C4-2B (cell line): ENCODE measurements around the gene COL4A2.

Experiments
- H3K27ac ChIP-seq: fragments of 450-650 bp; 2 replicates; pipeline ENCODE4 v1.5.1; 2017
- ZFX ChIP-seq: fragments of 450-650 bp; IDR thresholded peaks from 2 replicates; pipeline ENCODE4 v1.6.1; 2017
- TF ChIP-seq, protein P1 (sequence below): fragments of 450-650 bp; conservative IDR thresholded peaks from 2 replicates; pipeline ENCODE4 v1.5.1; 2017; ENCODE audit warnings: mild to moderate bottlenecking

The COL4A2 gene

DNA sequence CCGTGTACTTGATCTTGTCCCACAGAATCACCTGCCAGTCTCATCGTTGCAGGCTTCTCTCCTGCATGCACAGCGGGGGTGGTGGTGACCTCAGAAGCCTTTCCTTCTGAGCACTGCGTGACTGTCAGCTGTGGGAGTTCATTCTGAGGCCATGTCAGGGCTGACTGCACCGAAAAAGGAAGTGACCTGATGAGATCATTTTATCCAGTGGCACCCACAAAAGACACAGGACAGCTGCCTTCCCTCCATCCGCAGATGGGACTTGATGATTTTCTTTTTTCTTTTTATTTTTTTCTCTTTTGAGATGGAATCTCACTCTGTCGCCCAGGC is 164.7 kb downstream of the COL4A2 start:
- no peak for TF ChIP-seq ZFX
- TF ChIP-seq, protein P1, sequence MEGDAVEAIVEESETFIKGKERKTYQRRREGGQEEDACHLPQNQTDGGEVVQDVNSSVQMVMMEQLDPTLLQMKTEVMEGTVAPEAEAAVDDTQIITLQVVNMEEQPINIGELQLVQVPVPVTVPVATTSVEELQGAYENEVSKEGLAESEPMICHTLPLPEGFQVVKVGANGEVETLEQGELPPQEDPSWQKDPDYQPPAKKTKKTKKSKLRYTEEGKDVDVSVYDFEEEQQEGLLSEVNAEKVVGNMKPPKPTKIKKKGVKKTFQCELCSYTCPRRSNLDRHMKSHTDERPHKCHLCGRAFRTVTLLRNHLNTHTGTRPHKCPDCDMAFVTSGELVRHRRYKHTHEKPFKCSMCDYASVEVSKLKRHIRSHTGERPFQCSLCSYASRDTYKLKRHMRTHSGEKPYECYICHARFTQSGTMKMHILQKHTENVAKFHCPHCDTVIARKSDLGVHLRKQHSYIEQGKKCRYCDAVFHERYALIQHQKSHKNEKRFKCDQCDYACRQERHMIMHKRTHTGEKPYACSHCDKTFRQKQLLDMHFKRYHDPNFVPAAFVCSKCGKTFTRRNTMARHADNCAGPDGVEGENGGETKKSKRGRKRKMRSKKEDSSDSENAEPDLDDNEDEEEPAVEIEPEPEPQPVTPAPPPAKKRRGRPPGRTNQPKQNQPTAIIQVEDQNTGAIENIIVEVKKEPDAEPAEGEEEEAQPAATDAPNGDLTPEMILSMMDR: no peak
- H3K27ac ChIP-seq: no peak overlapping the region

GRCh38 chr13:110472904-110473563 is 165.9 kb downstream of the COL4A2 start:
- H3K27ac ChIP-seq: no peak overlapping the region
- TF ChIP-seq, protein P1: no peak
- TF ChIP-seq ZFX: no peak

DNA sequence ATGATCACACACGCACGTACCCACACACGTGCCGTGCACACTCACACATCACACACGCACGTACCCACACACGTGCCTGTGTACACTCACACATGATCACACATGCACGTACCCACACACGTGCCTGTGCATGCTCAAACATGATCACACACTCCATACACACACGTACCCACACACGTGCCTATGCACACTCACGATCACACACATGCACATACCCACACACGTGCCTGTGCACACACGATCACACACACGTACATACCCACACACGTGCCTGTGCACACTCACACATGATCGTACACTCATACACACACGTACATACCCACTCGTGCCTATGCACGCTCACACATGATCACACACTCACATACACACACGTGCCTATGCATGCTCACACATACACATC is 167.6 kb downstream of the COL4A2 start:
- H3K27ac ChIP-seq: no peak overlapping the region
- TF ChIP-seq, protein P1: no peak
- TF ChIP-seq ZFX: no peak

- H3K27ac ChIP-seq: no peak overlapping the region
- TF ChIP-seq, protein P1: no peak
- no peak for TF ChIP-seq ZFX
Measured at GRCh38 chr13:110475117-110475516, 168.0 kb downstream of the COL4A2 start.

DNA sequence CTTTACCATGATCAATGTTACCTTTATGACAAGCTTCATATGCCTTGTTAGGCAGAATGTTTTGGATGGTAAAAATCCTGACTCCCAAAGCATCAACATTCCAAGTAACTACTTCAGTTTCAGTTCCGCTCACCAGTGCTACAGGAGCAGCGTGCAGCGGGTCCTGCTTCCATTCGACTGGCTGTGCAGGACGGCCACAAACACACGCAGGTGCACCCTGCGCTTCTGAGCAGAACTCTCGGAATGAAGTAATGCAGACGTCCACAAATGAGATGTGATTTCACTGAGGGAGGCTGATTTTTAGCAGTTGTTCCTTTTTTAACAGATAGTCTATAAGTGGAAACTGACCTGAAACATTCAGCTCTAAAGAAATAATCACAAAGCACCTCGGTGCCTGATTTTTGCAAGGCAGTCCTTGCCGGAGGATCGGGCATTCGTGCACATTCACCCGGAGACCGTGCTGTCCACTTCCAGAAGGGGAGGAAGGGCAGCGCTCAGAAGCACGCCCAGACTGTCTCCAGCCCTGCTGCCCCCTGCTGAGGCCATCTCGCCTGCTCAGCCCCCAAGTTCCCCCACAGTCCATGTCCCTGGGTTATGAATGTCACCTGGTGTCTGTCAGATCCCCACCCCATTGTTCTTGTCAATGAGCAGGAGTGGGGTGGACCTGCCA is 168.6 kb downstream of the COL4A2 start:
- no peak overlapping the region for H3K27ac ChIP-seq
- TF ChIP-seq, protein P1: no peak
- TF ChIP-seq ZFX: no peak

DNA sequence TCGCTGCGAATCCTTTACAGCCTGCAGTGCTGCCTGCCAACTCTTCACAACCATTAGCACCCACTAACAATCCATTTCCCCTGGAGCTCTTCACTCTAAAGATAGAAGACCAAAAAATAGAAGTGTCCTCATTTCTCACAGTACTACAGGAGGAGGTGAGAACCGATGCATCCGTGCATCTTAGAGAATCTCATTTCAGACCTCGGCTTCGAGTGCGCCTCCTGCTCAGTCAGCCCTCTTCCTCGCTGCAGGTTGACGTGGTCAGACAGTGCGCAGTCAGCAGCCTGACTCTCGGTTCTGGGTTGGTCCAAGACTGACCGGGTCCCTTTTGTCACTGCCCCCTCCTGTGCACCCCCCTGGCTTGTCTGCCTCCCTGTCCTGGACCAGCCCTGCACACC is 169.1 kb downstream of the COL4A2 start:
- TF ChIP-seq, protein P1: no peak
- no peak for TF ChIP-seq ZFX
- H3K27ac ChIP-seq: no peak overlapping the region

GRCh38 chr13:110477706-110478245 is 170.7 kb downstream of the COL4A2 start:
- no peak overlapping the region for H3K27ac ChIP-seq
- TF ChIP-seq, protein P1: no peak
- TF ChIP-seq ZFX: no peak
